ENCODE data around the gene KIF2A. TPM values are rescaled to one million over a fixed set of nuclear protein-coding genes. Genes with fewer than 3 reads are reported as not detected.

Gene KIF2A
- total RNA-seq, 1 experiment from 2014 or later: 81.4 TPM

GRCh38 chr5:62316176-62316502, 10.1 kb downstream of the KIF2A start:
- no peak overlapping the region for H3K27ac Mint-ChIP-seq (ENCODE audit: unreplicated experiment)
- CTCF ChIA-PET: no interaction called here
- no peaks in the 10 kb centered on the region for H3K27me3 Mint-ChIP-seq (ENCODE audit: unreplicated experiment)
- intact Hi-C loops (cut with micrococcal nuclease; ENCODE audit: unreplicated experiment): no loop called here
- H3K4me3 Mint-ChIP-seq (ENCODE audit: low read depth, unreplicated experiment): no peak overlapping the region
- no peak for DNase-seq
- H3K36me3 Mint-ChIP-seq (ENCODE audit: insufficient read depth, unreplicated experiment): no peaks in the 10 kb centered on the region
- no TSS peak for BruUV-seq (replicated peaks)
- TF ChIP-seq CTCF (IDR thresholded peaks at IDR 0.05; ENCODE audit: unreplicated experiment): no peak
- H3K4me1 Mint-ChIP-seq (ENCODE audit: low read depth, unreplicated experiment): peaks cover 49% of the 10 kb centered on the region
- H3K9me3 Mint-ChIP-seq (ENCODE audit: low read depth, unreplicated experiment): no peaks in the 10 kb centered on the region

GRCh38 chr5:62317810-62318209, 11.8 kb downstream of the KIF2A start:
- CTCF ChIA-PET: no interaction called here
- H3K27me3 Mint-ChIP-seq (ENCODE audit: unreplicated experiment): no peaks in the 10 kb centered on the region

DNA sequence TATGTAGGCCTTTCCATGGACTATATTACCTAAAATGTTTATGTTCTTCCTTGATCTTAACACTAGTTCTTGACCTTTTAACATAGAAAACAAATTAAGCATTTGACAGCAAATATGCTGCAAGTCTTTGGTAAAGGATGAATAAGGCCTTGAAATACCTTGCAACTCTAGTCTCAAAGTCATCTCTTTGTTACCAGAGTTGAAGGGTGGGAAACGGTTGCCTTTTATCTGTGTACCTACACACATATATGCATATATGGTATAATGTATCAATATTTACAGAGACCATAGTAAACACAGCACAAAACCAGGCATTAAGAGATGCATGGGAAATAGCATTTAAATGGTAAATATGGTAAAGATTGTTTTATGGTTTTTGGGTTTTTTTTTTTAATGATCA, 16.5 kb downstream of the KIF2A start:
- TF ChIP-seq CTCF (IDR thresholded peaks at IDR 0.05; ENCODE audit: unreplicated experiment): no peak
- no peak for DNase-seq
- no peaks in the 10 kb centered on the region for H3K9me3 Mint-ChIP-seq (ENCODE audit: low read depth, unreplicated experiment)
- BruUV-seq (replicated peaks): no TSS peak
- peaks cover 19% of the 10 kb centered on the region for H3K36me3 Mint-ChIP-seq (ENCODE audit: insufficient read depth, unreplicated experiment)
- H3K27me3 Mint-ChIP-seq (ENCODE audit: unreplicated experiment): no peaks in the 10 kb centered on the region
- H3K4me3 Mint-ChIP-seq (ENCODE audit: low read depth, unreplicated experiment): no peak overlapping the region
- intact Hi-C loops (cut with micrococcal nuclease; ENCODE audit: unreplicated experiment): no loop called here
- CTCF ChIA-PET: interaction anchor here (0.8 kb wide), 1 partner anchor 13 kb away, joined by 7 read pairs; no protein-coding TSS in a partner anchor
- H3K27ac Mint-ChIP-seq (ENCODE audit: unreplicated experiment): no peak overlapping the region
- H3K4me1 Mint-ChIP-seq (ENCODE audit: low read depth, unreplicated experiment): peaks cover 24% of the 10 kb centered on the region

More at GRCh38 chr5:62317810-62318209, 11.8 kb downstream of the KIF2A start:
- TF ChIP-seq CTCF (IDR thresholded peaks at IDR 0.05; ENCODE audit: unreplicated experiment): no peak
- Mint-ChIP-seq H3K4me3 (ENCODE audit: low read depth, unreplicated experiment) (no peak overlapping the region), H3K27ac (ENCODE audit: unreplicated experiment) (no peak overlapping the region), H3K36me3 (ENCODE audit: insufficient read depth, unreplicated experiment) (peaks cover 7% of the 10 kb centered on the region), H3K9me3 (ENCODE audit: low read depth, unreplicated experiment) (no peaks in the 10 kb centered on the region), H3K4me1 (ENCODE audit: low read depth, unreplicated experiment) (peaks cover 39% of the 10 kb centered on the region)
- intact Hi-C loops (cut with micrococcal nuclease; ENCODE audit: unreplicated experiment): no loop called here
- BruUV-seq (replicated peaks): no TSS peak
- no peak for DNase-seq

DNA sequence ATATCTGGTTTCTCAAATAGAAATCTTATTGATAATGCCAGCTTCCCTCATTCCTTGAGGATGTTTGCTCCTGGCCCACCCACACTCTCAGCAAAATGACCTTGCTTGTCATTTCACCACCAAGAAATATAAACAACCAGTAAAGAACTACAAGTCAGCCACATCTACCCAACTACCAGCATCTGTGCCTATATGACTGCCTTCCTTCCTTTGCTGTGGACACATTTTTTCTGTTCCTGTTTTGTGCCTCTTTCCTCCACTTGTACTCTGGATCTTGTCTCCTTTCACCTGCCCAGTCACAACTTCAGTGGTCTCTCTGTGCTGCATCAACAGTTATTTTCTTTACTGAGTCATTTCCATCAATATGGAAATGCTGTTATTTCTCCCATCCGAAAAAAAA, 20.3 kb downstream of the KIF2A start:
- CTCF ChIA-PET: no interaction called here
- peaks cover 10% of the 10 kb centered on the region for H3K4me1 Mint-ChIP-seq (ENCODE audit: low read depth, unreplicated experiment)
- no peaks in the 10 kb centered on the region for H3K27me3 Mint-ChIP-seq (ENCODE audit: unreplicated experiment)
- no peaks in the 10 kb centered on the region for H3K9me3 Mint-ChIP-seq (ENCODE audit: low read depth, unreplicated experiment)
- no peak for TF ChIP-seq CTCF (IDR thresholded peaks at IDR 0.05; ENCODE audit: unreplicated experiment)
- no TSS peak for BruUV-seq (replicated peaks)
- intact Hi-C loops (cut with micrococcal nuclease; ENCODE audit: unreplicated experiment): no loop called here
- H3K4me3 Mint-ChIP-seq (ENCODE audit: low read depth, unreplicated experiment): no peak overlapping the region
- H3K36me3 Mint-ChIP-seq (ENCODE audit: insufficient read depth, unreplicated experiment): peaks cover 25% of the 10 kb centered on the region
- H3K27ac Mint-ChIP-seq (ENCODE audit: unreplicated experiment): no peak overlapping the region
- DNase-seq: no peak

- Mint-ChIP-seq H3K9me3 (ENCODE audit: low read depth, unreplicated experiment) (no peaks in the 10 kb centered on the region), H3K36me3 (ENCODE audit: insufficient read depth, unreplicated experiment) (peaks cover 22% of the 10 kb centered on the region), H3K27me3 (ENCODE audit: unreplicated experiment) (no peaks in the 10 kb centered on the region), H3K4me3 (ENCODE audit: low read depth, unreplicated experiment) (no peak overlapping the region), H3K27ac (ENCODE audit: unreplicated experiment) (no peak overlapping the region), H3K4me1 (ENCODE audit: low read depth, unreplicated experiment) (peaks cover 10% of the 10 kb centered on the region)
- intact Hi-C loops (cut with micrococcal nuclease; ENCODE audit: unreplicated experiment): no loop called here
- no TSS peak for BruUV-seq (replicated peaks)
- CTCF ChIA-PET: no interaction called here
- no peak for DNase-seq
- TF ChIP-seq CTCF (IDR thresholded peaks at IDR 0.05; ENCODE audit: unreplicated experiment): no peak
Measured at GRCh38 chr5:62326702-62327101, 20.7 kb downstream of the KIF2A start.
